Gastroesophageal sphincter (tissue), 3 donors: ENCODE results near the gene AGBL5.

Source experiments
- EP300 ChIP-seq: sonication (generic); formaldehyde crosslinking; IDR thresholded peaks from one replicate; pipeline ENCODE4 v1.6.1; 2017; ENCODE audit warnings: antibody characterized with exemption, mild to moderate bottlenecking
- POLR2A ChIP-seq, 2 donors: fragments of 450-650 bp; IDR thresholded peaks; one replicate each; pipeline ENCODE4 v1.6.1; 2017; ENCODE audit warnings: antibody characterized with exemption in 2 of 2, mild to moderate bottlenecking in 2 of 2, moderate library complexity in 1 of 2
- POLR2AphosphoS5 ChIP-seq: sonication (generic); formaldehyde crosslinking; IDR thresholded peaks from one replicate; pipeline ENCODE4 v1.6.1; 2017; ENCODE audit warnings: antibody characterized with exemption
- TF ChIP-seq, protein P1 (sequence below), 4 experiments: fragments of 200-600 bp in 2 of 4; fragments of 450-650 bp in 2 of 4; sonication (generic) in 1 of 4; IDR thresholded peaks; one replicate each; pipeline ENCODE4 v1.5.1; 2017 to 2019; ENCODE audit warnings: antibody characterized with exemption in 4 of 4, mild to moderate bottlenecking in 2 of 4, moderate library complexity in 2 of 4

DNA sequence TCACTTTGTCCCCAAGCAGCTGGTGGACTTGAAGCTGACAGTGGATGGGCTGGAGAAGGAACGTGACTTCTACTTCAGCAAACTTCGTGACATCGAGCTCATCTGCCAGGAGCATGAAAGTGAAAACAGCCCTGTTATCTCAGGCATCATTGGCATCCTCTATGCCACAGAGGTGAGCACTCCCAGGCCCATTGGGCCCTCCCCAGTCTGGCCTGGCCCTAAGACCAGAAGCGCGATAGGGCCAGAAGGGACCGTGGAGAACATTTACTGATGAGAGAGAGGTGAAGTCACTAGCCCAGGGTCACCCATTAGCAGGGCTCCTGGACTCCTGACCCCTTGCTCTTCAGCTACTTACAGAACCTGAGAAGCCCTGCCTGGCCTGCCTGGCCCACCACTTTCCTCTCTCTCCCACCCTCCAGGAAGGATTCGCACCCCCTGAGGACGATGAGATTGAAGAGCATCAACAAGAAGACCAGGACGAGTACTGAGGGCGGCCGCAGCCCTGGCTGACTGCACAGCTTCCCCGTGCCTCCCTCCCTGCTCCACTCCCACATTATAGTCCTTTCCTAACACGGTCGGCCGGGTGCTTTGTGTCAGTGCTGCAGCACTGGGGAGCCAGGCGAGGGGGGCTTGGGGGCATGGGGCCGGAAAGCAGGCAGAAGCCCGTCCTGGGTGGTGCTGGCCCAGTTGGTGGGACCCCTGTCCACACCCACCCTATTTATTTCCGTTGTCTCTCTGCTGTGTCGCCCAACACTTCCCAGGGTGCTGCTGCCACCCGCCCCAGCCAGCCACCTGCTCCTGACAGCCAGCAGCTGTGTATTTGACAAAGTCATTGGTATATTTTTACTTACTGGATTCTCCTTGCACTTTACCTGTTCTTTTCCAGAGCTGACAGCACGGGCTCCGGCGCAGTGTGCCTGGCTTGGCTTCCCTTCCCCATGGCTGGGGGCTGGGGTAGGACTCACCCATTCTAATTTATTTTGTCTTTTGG lies 25.3 kb upstream of the AGBL5 start:
- TF ChIP-seq, protein P1, sequence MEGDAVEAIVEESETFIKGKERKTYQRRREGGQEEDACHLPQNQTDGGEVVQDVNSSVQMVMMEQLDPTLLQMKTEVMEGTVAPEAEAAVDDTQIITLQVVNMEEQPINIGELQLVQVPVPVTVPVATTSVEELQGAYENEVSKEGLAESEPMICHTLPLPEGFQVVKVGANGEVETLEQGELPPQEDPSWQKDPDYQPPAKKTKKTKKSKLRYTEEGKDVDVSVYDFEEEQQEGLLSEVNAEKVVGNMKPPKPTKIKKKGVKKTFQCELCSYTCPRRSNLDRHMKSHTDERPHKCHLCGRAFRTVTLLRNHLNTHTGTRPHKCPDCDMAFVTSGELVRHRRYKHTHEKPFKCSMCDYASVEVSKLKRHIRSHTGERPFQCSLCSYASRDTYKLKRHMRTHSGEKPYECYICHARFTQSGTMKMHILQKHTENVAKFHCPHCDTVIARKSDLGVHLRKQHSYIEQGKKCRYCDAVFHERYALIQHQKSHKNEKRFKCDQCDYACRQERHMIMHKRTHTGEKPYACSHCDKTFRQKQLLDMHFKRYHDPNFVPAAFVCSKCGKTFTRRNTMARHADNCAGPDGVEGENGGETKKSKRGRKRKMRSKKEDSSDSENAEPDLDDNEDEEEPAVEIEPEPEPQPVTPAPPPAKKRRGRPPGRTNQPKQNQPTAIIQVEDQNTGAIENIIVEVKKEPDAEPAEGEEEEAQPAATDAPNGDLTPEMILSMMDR (IDR thresholded peaks at IDR 0.05), result no peak
- no peak for TF ChIP-seq POLR2A (IDR thresholded peaks at IDR 0.05)
- TF ChIP-seq POLR2AphosphoS5, result no peak
- no peak for TF ChIP-seq EP300
